Activated CD4-positive, alpha-beta T cell treated with anti-CD3 and anti-CD28 coated beads, Interleukin-2, amount 50 U/mL, for 48 hours (primary cell): Measurements from ENCODE around the gene PKD1.

Experiments used
- DNase-seq, 2 experiments: peaks; one replicate each; pipeline ENCODE4 v3.0.0-alpha.2; 2020

PKD1 gene

DNA sequence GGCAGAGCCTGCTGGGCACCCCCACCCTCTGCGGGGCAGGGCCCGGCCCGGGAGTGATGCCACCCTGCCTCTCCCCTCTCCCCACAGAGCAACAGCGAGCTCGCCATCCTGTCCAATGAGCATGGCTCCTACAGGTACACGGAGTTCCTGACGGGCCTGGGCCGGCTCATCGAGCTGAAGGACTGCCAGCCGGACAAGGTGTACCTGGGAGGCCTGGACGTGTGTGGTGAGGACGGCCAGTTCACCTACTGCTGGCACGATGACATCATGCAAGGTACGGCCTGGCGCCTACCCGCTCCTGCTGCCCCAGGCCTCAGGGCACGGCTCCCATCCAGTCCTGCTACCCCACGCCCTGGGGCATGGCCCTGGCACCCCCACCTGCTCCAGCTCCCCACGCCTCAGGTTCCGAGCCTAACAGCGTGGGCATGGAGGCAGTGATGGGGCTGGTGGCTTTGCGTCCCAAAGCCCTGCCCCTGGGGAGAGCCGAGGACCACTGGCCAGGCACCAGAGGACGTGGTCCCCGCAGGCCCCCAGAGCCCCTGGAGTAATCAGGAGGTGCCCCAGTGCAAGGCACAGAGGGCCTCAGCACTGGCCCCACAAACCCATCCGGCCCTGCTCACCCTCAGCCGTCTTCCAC is 49.5 kb downstream of the PKD1 start:
- no peak for DNase-seq

DNA sequence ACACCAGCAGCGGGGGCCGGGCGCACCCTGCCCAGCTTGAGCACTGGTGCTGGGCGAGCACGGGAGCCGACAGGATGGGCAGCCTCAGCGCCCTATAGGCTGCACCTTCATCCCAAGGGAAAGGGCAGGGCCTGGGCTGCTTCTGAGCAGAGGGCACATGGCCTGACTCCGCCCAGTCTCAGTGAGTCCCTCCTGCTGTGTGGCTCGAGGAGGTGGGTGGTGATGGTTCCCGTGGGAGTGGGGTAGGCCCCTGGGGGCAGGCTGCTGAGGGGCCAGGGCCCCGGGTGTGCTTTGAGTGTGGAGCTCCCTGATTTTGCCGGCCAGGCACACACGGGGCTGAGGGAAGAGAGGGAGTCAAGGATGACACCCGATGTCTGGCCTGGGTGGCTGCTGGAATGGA is 50.0 kb downstream of the PKD1 start:
- DNase-seq, result no peak

DNA sequence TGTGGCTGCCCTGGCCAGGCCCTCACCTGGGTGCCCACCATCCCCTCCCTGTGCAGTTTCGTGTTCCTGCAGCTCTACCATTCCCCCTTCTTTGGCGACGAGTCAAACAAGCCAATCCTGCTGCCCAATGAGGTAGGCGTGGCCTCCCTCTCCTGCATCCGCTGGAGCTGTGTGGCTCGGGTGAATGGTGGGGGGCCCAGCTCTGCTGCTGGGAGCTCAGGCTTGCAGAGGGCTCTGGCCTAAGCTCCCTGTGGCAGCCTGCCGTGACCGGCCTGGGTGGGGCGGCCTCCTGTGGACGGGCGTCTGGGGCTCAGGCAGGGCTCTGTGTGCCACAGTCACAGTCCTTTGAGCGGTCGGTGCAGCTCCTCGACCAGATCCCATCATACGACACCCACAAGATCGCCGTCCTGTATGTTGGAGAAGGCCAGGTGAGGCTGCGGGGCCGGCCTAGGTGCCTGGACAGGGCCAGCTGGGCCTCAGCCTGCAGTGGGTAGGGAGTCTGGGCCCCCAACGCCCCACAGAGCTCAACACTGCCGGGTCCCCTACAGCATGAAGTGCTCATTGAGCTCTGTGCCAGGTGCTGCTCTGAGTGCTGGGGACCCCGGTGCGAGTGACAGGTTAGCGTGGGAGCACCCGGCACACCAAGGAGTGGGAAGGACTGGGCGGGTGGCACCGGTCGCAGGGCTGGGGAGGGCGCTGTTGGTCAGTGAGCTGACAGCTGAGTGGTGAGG is 50.6 kb downstream of the PKD1 start:
- no peak for DNase-seq

DNA sequence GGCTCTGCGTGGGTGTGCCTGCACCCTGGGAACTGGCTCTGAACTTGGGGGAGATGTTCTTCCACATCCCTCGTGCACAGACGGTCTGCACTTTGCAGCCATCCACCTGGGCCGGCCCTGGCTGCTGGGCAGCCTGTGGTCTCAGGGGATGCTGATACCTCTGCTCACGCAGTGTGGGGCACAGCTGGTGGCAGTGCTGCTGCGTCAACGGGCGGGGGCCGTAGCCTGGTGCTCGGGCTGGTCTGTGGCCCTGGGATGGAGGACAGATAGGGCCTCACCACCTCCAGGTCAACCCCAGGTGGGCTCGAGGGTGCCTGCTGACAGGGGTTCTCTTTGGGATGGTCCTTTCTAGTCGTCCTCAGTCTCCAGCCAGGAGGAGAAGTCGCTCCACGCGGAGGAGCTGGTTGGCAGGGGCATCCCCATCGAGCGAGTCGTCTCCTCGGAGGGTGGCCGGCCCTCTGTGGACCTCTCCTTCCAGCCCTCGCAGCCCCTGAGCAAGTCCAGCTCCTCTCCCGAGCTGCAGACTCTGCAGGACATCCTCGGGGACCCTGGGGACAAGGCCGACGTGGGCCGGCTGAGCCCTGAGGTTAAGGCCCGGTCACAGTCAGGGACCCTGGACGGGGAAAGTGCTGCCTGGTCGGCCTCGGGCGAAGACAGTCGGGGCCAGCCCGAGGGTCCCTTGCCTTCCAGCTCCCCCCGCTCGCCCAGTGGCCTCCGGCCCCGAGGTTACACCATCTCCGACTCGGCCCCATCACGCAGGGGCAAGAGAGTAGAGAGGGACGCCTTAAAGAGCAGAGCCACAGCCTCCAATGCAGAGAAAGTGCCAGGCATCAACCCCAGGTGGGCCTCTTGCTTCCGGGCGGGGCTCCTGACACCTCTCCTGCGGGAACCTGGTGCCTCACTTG is 51.6 kb downstream of the PKD1 start:
- DNase-seq, result no peak

DNA sequence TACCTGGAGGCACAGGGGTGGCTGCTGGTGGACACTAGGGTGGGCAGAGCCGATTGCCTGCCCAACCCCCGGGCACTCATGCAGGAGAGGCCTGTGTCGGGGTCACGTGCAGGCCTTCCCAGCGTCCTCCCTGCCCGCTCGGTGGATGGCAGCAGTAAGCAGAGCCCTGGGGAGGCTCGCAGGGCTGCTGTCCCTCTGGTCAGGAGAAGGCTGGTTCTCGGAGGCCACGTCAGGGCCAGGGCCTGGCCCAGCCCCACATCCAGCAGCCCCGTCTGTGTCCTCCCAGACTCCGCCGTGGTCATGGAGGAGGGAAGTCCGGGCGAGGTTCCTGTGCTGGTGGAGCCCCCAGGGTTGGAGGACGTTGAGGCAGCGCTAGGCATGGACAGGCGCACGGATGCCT is 52.3 kb downstream of the PKD1 start:
- no peak for DNase-seq

DNA sequence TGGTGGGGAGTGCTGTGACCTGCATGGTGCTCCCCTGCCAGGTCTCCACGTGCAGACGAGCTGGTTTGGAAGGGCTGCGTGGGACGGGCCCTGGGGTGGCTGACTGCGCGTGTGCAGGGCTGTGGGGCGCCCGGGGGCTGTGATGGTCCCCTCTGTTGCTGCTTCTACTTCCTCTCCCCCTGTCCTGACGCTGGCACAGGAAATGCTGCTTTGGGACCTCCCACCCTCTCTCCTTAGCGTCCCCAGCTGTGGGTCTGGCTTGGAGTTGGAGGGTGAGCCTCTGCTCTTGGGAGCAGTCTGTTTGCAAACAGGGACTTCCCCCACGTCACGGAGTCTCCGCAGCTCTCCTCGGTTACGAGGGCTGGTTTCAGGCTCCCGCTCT is 52.7 kb downstream of the PKD1 start:
- DNase-seq, result no peak

DNA sequence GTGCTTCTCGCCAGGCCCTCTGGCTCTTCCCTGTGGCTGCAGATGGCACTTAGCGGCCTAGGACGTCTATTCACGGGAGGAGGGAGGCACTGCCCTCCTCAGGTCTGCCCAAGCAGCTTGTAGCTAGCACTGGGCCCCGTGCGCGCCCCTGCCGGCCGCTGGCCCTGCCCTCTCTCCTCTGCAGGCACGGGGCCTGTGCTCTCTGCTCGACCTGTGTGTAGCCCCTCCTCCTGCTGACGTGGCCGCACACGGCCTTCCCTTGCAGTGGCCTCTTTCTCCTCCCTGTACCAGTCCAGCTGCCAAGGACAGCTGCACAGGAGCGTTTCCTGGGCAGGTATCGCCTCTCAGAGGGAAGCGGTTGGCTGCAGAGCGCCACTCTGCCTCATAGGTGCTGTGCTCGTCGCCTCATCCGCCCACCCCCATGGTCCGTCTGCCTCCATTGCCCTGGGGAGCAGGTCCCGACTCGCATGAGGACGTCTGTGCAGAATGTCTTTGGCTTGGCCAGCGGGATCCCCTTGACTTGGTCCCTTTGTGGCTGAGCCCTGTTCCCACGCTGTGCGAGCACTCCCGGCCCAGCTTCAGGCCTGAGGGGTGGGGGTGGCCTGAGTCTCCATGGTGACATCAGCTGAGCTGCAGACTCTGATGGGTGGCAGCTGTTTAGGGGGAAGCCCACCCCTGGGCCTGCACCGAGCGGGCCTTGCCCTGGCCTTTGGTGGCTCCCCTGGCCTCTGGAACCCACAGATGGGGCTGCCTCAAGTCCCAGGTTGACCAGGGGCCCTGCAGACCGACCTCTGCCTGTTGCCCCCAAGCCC is 53.3 kb downstream of the PKD1 start:
- DNase-seq, result no peak

DNA sequence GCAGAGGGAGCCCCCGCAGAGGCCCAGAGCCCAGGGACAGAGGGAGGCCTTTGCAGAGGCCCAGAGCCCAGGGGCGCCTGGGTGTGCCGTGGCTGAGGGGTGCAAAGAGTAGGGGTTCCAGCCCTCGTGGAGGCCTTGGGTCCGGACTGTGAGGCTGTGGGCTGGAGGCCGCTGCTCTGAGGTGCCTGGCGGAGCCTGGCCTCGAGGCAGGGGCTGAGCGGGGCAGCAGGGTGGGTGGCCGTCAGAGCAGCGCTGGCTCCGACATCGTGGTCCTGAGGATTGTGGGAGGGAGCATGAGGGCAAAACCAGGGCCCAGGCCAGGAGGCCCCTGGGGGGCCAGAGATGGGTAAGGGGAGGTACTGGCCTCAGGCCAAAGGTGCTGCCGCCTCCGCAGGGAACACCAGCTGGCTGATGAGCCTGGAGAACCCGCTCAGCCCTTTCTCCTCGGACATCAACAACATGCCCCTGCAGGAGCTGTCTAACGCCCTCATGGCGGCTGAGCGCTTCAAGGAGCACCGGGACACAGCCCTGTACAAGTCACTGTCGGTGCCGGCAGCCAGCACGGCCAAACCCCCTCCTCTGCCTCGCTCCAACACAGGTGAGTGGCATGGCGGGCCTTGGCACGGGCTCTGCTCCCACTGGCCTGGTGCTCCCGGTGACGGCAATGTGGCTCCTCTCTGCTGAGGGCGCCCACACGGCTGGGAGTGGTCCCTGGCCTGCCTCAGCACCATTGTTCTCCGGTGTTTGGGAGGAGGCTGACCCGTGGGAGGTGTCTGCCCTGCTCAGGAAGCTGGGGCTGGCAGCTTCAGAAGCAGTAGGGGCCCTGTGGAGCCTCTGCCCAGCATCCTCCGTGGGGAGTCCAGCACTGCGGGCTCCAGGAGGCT is 54.3 kb downstream of the PKD1 start:
- no peak for DNase-seq

DNA sequence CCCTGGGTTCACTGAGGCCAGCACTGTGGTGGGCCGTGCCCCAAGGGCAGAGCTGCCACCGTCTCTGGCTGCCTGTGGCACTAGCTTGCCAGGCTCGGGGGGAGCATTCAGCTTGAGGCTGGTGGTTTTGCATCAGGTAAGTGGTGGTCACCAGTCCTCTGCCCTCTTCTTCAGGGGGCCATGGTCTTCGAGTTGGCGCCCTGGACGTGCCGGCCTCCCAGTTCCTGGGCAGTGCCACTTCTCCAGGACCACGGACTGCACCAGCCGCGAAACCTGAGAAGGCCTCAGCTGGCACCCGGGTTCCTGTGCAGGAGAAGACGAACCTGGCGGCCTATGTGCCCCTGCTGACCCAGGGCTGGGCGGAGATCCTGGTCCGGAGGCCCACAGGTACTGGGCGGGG is 55.7 kb downstream of the PKD1 start:
- DNase-seq, result no peak

DNA sequence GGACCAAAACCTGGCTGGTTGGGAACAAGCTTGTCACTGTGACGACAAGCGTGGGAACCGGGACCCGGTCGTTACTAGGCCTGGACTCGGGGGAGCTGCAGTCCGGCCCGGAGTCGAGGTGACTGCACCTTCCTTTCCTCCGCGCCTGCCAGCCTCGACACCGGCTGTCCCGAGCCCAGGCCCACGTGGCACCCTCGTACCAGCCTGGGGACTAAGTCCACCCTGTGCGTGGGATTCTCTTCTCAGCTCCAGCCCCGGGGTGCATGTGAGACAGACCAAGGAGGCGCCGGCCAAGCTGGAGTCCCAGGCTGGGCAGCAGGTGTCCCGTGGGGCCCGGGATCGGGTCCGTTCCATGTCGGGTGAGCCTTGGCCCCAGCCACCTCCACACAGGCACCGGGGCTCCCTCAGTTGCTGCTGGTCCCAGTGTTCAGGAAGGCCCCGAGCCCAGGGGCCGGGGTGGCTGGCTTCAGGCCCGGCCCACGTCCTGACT is 56.3 kb downstream of the PKD1 start:
- no peak for DNase-seq

DNA sequence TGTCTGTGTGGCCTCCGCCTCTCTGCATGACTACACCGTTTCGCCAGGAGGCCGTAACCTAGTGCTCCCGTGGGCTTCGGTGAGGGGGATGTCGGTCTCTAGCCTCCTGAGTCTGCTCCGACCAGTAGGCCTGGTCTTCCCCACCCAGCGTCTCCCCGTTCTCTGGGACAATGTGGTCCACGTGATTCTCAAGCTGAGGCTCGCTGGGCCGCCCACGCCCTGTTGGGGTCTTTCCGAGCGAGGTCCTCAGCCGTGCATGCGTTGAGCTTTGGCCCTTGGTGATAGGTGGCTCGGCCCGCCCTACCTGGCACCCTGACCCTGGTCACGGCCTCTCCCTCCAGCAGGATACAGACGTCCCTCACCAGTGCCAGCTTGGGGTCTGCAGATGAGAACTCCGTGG is 57.0 kb downstream of the PKD1 start:
- DNase-seq, result no peak

DNA sequence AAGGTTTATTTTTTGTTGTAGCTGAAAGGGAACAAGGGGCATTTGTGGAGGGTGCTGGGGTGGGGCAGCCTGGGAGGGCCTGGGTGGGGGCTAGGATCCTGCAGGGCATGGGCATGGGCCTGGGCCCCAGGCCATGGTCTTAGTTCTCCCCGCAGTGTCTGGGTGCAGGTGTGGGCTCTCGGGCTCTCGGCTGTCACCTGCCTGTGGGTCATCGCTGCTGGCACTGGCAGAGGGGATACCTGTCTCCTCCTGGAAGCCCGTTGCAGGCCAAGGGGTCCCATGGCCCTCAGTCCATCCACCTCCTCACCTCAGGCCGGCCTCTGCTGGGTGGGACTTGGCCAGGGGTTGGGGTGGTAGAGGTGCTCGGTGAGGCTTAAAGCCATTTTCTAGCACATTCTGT is 57.6 kb downstream of the PKD1 start:
- DNase-seq, result no peak

DNA sequence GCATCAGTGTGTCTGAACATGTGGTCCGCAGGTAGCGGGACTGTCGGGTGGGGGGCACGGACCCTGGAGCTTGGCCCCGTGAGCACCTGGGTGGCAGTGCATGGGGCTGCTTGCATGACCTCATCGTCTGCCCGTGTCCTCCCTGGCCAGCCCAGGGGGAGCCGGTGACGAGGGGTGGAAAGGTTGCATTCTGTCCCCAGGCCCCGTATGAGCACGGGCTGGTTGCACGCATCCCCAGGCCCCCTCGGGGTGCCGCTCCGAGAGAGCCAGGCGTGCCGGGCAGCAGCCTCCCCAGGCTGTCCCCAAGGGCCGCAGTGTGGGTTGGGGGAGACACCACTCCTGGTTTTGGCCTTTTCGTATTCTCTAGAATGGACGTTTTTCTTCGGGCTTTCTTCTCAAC is 58.0 kb downstream of the PKD1 start:
- no peak for DNase-seq

DNA sequence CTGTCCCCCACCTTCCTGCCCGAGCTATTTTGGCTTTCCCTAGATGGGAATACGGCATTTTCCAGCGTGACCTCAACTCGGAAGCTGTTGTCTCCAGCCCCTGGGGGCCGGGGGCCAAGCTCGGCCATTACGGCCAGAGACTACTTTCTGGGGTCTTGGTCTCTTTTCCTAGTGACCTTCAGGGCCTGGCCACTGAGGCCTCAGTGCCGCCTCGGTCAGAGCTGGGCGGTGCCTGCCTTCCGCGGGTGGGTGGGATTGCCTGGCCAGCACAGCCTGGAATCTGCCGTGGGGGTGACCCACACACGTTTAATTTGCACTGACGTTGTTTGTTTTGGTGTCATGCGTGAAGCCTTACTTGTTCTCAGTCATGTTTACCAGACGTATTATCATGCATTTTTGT is 58.7 kb downstream of the PKD1 start:
- DNase-seq, result no peak

DNA sequence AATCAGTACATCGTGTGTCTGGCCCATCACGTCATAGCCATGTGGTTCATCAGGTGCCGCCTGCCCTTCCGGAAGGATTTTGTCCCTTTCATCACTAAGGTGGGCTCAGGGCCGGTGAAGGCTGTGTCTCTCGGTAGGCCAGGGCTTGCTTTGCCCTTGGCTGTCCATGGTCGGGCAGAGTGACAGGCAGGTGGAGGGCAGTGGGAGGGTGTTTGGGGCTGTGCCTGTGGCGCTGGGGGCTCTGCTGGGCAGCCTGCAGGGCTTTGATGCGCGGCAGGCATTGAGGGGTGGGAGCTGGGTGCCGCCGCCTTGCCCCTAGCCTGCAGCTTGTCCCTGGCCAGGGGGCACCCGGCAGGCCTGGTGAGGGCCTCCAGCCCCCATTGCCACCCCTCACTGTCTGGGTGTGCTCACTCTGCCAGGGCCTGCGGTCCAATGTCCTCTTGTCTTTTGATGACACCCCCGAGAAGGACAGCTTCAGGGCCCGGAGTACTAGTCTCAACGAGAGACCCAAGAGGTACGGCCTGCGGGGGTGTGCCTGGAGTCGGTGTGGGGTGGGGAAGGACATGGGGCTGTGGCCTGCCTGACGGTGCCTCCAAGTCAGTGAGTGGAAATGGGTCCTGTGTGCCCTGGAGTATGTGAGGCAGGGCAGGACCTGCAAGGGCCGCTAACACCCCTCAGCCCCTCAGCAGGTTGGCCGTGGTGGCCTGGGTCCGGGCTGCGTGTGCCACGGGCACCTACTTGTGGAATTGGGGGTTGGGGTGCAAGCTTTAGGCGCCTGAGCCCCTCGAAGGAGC is 59.4 kb downstream of the PKD1 start:
- no peak for DNase-seq

DNA sequence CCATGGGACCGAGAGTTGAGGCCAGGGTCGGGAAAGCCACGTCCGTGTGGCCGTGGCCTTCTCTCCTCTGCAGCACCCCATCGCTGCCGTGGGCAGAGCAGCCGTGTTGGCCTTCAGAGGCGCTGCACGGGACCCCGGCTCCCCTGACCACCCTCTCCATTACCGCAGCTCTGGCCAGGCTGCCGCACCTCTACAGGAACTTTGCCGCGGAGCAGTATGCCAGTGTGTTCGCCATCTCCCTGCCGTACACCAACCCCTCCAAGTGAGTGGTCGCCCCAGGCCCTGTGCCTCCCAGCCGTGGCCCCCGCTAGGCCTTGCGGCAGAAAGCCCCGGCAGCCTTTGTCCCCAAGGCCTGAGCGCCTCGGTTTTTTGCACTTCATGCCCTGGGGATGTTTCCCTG is 60.1 kb downstream of the PKD1 start:
- no peak for DNase-seq

DNA sequence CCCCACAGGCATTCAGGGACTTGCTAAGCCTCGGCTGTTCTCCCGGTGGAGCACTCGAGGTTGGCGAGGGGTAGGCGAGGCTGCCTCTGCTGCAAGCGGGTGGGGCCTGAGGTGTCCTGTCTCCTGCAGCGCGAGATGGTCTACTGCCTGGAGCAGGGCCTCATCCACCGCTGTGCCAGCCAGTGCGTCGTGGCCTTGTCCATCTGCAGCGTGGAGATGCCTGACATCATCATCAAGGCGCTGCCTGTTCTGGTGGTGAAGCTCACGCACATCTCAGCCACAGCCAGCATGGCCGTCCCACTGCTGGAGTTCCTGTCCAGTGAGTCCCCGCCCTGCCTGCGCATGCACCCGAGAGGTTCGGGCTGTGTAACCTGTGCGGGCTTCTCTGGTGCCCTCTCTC is 61.6 kb downstream of the PKD1 start:
- no peak for DNase-seq

DNA sequence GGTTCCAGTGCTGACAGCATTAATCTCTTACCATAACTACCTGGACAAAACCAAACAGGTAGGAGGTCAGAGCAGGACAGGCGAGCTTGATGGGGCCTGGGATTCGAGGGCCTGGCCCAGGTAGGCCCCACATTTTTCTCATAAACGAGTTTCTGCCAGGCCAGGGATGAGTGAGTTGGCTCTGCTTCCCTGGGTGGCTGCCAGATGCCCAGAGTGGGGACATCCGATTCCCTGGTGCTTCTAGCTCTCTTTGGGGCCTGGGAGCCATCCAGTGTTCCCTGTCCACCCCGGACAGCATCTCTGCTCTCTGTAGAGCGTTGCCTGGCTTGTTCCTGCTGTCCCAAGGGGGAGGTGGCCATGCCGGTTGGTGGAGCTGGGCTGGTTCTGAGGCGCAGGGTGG is 62.8 kb downstream of the PKD1 start:
- no peak for DNase-seq

DNA sequence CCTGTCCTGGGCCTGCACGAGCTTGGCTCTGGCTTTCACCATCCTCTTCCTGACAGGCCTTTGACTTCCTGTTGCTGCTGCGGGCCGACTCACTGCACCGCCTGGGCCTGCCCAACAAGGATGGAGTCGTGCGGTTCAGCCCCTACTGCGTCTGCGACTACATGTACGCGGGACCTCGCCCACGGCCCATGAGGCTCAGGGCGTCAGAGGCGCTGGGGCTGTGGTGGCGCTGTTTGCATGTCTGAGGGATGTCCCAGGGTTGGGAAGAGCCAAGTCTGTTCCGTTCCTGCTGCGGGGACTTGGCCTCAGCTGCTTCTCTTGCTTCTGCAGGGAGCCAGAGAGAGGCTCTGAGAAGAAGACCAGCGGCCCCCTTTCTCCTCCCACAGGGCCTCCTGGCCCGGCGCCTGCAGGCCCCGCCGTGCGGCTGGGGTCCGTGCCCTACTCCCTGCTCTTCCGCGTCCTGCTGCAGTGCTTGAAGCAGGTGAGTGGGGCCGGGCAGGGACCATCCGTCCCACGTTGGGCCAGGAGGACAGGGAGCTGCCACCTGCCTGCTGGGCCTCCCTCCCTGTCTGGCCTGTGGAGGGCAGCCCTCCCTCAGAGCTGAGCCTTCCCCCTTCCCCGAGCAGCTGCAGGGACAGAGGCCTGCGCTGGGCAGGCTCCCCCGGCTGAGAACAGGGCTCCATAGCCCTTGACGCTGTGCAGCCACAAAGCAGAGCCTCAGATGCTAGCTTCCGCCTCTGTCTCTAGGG is 64.1 kb downstream of the PKD1 start:
- DNase-seq, result no peak
